LoVo (cell line): Measurements from ENCODE around the gene TDRD1.
"Not testable (repeated sequence)": the region's sequence is repeated elsewhere in the genome, so short reads cannot be mapped to it uniquely, and the experiment has no call there.

Experiments used
- DNase-seq: peaks from one replicate; pipeline ENCODE4 v3.0.0-alpha.2; 2016; ENCODE audit warnings: low spot score

TDRD1 gene, protein sequence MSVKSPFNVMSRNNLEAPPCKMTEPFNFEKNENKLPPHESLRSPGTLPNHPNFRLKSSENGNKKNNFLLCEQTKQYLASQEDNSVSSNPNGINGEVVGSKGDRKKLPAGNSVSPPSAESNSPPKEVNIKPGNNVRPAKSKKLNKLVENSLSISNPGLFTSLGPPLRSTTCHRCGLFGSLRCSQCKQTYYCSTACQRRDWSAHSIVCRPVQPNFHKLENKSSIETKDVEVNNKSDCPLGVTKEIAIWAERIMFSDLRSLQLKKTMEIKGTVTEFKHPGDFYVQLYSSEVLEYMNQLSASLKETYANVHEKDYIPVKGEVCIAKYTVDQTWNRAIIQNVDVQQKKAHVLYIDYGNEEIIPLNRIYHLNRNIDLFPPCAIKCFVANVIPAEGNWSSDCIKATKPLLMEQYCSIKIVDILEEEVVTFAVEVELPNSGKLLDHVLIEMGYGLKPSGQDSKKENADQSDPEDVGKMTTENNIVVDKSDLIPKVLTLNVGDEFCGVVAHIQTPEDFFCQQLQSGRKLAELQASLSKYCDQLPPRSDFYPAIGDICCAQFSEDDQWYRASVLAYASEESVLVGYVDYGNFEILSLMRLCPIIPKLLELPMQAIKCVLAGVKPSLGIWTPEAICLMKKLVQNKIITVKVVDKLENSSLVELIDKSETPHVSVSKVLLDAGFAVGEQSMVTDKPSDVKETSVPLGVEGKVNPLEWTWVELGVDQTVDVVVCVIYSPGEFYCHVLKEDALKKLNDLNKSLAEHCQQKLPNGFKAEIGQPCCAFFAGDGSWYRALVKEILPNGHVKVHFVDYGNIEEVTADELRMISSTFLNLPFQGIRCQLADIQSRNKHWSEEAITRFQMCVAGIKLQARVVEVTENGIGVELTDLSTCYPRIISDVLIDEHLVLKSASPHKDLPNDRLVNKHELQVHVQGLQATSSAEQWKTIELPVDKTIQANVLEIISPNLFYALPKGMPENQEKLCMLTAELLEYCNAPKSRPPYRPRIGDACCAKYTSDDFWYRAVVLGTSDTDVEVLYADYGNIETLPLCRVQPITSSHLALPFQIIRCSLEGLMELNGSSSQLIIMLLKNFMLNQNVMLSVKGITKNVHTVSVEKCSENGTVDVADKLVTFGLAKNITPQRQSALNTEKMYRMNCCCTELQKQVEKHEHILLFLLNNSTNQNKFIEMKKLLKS

GRCh38 chr10:114179148-114179547 is at the start of gene TDRD1:
TDRD1 (plus strand) TSS chr10:114179353; CDS start chr10:114187832, 8,479 bp downstream.
- no peak for DNase-seq

DNA sequence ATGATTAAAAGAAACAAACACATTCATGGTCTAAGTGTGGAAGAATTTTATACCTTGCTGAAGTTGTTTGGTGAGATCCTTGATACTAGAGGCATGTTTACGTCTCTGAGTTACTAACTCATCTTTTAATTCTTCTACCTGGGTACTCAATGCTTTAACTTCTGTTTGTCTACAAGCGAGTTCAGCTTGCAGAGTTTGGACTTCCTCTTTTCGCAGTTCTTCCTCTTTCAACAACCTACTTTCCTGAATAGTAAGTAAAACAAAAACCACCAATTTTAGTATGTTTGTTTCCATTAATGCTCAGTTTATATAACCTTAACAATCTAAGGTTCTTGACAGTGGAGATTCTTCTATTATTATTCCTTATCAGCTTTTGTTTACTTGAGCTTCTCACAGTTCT is 48.1 kb upstream of the TDRD1 start:
- DNase-seq = no peak

GRCh38 chr10:114135476-114135875 is 43.7 kb upstream of the TDRD1 start:
- no peak for DNase-seq

- DNase-seq = no peak
Measured at GRCh38 chr10:114138581-114138980, 40.6 kb upstream of the TDRD1 start.

- no peak for DNase-seq
Measured at GRCh38 chr10:114140036-114140435, 39.1 kb upstream of the TDRD1 start.

- not testable (repeated sequence) for DNase-seq
Measured at GRCh38 chr10:114140827-114141226, 38.3 kb upstream of the TDRD1 start.

DNA sequence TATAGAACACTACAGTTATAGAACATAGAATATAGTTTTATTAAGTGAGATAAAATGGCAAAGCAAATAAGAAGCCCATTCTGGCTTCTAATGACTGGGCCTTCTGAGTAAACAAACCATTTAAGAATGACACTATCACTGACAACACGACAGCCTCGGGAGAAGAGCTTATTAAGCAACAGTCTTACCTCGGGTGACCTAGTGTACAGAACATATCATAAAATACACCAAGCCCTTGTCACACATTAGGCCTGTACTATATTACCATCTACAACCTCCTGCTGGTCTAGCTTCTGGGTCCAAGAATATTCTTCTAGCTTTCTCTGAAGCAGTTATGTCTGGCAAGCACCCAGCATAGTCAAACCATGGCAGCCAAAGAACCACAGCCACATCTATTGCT is 37.1 kb upstream of the TDRD1 start:
- DNase-seq = no peak

- DNase-seq = no peak
Measured at GRCh38 chr10:114143160-114143559, 36.0 kb upstream of the TDRD1 start.

DNA sequence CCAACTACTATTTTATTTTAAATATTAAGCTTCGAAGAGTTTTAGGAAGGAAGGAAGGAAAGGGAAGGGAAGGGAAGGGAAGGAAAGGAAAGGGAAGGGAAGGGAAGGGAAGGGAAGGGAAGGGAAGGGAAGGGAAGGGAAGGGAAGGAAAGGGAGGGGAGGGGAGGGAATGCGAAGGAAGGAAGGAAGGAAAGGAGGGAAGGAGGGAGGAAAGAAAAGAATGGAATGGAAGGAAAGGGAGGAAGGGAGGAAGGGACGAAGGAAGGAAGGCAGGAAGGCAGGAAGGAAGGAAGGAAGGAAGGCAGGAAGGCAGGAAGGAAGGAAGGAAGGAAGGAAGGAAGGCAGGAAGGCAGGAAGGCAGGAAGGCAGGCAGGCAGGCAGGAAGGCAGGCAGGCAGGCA is 29.7 kb upstream of the TDRD1 start:
- not testable (repeated sequence) for DNase-seq

DNA sequence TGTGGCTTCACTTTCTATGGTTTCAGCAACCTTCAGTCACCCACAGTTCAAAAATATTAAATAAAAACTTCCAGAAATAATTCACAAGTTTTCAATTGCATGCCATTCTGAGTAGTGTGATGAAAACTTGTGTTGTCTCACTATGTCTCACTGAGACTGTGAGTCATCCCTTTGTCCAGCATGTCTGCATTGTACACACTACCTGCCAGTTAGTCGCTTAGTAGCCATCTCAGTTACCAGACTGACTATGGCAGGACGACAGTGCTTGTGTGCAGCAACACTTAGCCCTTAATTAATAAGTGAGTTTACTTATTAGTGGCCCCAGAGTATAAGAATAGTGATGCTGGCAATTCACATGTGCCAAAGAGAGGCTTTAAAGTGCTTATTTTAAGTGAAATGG is 27.7 kb upstream of the TDRD1 start:
- peak; percentile 26 for DNase-seq

GRCh38 chr10:114151892-114152291 is 27.3 kb upstream of the TDRD1 start:
- no peak for DNase-seq

GRCh38 chr10:114157912-114158311 is 21.2 kb upstream of the TDRD1 start:
- DNase-seq = no peak

GRCh38 chr10:114163062-114163461 is 16.1 kb upstream of the TDRD1 start:
- DNase-seq = no peak

DNA sequence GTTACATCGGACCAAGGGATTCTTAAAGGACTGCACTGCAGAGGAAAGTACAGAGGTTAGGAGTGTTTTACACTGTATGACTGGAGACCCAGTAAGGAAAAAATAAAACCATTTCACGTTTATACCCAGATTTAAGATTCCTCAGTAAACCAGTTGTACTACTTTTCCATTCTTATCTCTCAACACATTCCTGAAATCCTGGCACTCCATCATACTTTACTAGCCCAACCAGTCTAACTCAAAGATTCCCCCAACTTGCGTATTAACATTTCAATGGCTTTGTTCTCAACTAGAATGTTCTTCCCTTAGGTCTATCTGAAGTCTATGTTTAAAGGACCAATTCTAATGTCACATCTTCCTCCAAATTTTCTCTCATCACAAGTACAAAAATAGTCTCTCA is 13.1 kb upstream of the TDRD1 start:
- peak; percentile 34 for DNase-seq

DNA sequence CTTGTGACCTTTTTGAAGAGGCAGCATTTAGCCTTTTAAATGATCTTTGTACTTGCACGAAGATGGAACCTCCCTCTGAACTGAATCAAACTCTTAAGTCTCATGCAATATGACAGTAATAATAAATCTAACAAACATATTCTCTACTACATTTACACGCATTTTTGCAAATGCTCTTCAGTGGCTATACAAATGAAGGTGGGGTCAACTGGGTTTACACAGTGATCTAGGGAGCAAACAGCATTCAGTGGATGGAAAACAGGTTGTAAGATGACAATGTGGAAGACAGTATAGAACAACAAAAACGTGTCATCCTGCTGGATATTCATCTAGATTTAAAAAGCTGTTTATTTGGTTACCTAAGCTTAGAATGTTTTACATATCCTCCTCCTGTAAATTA is 12.7 kb upstream of the TDRD1 start:
- DNase-seq = no peak

GRCh38 chr10:114167985-114168384 is 11.2 kb upstream of the TDRD1 start:
- DNase-seq = no peak

DNA sequence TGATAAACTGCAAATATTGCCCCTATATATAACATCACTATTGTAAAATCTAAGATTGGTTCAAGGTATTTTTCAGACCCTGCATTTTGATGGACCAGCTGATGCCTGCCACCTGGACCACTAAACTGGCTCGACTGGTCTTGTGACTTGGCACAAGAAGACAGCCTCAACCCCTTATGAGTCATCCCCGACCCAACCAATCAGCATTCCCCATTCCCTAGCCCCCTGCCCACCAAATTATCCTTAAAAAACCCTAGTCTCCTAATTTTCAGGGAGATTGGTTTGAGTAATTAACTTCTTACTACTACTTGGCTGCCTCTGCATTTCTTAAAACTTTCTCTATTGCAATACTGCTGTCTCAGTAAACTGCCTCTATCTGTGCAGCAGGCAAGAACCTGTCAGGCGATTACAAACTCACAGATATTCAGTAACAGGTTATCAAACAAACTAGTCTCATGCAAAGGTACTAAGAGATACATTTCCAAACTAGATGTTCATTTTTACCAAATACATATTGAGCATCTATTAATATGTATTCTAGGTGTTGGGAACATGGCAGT is 10.6 kb upstream of the TDRD1 start:
- DNase-seq = no peak

- DNase-seq = no peak
Measured at GRCh38 chr10:114172216-114172615, 6.9 kb upstream of the TDRD1 start.

DNA sequence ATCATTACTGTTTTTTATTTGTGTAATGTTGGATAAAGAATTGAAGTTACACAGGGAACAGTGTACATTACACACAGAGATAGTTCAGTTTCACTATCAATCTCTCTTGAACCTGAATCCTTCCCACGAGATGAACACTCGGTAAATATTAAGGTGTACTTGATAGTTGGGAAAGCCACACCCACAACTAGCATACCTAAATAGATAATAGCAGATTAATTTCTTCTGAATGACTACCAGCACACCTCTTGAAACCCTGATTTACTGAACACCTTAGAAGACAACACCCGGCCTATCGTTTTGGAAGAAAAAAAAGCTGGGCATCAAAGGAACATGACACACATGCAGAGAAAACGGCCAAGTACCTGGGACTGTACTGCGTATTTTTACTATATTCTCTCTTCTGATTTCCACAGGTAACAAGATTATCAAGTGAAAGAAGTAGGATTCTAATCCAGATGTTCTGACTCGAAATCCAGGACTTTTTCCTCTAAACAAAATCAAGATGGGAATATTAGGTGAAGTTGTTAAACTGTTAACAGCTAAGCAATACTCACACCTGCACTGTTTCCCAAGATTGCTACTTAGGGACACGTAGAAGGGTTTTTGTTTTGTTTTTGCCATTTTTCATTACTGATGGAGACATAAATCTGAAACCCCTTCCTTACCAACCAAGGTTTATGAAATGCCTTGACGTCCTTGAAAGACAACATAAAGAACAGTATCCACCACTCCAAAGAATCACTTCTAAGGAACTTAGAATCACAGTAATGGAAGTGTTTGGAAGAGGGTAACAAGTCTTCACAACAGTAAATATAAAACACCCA is 6.2 kb upstream of the TDRD1 start:
- DNase-seq = no peak

GRCh38 chr10:114173603-114173920 is 5.6 kb upstream of the TDRD1 start:
- DNase-seq = no peak

GRCh38 chr10:114173921-114174694 is 5.0 kb upstream of the TDRD1 start, which contains the start of gene CCDC186:
CCDC186 (minus strand) TSS chr10:114174203; CDS start chr10:114163268, 10,935 bp downstream.
- peak; percentile 97 for DNase-seq
